GM18526 (cell line): ENCODE results near the gene TNXB.

Experiments
- POLR2A ChIP-seq: IDR thresholded peaks from 3 replicates; pipeline ENCODE4 v1.6.1; 2011; ENCODE audit not compliant: insufficient read length; ENCODE audit errors: extremely low read depth

Gene TNXB

DNA sequence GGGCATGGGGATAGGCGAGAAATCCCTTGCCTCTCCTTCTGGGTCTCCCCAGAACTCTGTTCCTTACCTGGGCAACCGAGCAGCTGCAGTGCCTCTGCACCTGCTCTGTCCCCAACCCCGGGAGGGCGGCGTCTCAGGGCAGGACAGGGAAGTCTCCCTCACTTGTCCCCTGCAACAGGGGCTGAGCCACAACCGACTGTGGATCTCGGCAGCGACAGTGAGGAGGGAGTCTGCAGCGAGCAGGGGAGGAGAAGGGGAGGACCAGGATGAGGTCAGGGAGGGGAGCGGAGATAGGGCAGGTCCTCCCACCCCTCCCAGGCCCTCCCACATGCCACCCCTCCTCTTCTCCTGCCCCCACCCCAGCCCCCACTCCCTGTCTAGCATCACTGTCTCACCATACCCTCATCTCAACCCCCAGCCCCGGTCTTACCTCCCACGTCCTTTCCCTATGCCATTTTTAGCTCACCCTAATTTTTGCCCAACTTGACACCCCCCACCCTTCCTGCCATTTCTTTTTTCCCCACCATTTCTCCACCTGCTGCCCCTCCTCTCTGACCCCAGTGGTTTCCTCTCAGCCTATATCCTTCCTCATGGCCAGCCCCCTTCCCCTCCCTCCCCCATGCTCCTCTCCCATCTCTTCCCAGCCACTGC lies at the start of gene TNXB:
TSS of gene TNXB (minus strand) at position 225 of the 651 bp plus-strand sequence. CDS start 11,140 bp downstream, outside the sequence.
- TF ChIP-seq POLR2A, result no peak

- TF ChIP-seq POLR2A, result no peak
Observed at GRCh38 chr6:32158052-32158451, 48.9 kb upstream of the TNXB start.

- no peak for TF ChIP-seq POLR2A
Observed at GRCh38 chr6:32156891-32157290, 47.8 kb upstream of the TNXB start.

DNA sequence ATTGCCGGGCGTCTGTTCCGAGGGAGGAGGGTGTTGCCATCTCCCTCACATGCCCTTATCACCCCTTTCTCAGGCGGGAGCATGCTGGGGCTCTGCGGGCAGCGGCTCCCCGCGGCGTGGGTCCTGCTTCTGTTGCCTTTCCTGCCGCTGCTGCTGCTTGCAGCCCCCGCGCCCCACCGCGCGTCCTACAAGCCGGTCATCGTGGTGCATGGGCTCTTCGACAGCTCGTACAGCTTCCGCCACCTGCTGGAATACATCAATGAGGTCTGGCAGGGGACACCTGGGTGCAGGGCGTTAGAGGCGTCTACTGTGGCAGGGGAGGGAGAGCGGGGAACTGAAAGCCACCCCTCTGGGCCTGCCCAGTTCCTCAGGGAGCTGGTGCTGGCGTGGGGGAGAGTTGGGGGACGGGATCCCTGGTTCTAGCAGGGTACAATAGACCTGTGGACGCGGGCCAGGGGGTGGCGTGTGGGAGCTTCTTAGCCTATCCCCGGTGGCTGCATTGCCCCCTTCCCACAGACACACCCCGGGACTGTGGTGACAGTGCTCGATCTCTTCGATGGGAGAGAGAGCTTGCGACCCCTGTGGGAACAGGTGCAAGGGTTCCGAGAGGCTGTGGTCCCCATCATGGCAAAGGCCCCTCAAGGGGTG lies 45.5 kb upstream of the TNXB start:
- TF ChIP-seq POLR2A, result no peak

DNA sequence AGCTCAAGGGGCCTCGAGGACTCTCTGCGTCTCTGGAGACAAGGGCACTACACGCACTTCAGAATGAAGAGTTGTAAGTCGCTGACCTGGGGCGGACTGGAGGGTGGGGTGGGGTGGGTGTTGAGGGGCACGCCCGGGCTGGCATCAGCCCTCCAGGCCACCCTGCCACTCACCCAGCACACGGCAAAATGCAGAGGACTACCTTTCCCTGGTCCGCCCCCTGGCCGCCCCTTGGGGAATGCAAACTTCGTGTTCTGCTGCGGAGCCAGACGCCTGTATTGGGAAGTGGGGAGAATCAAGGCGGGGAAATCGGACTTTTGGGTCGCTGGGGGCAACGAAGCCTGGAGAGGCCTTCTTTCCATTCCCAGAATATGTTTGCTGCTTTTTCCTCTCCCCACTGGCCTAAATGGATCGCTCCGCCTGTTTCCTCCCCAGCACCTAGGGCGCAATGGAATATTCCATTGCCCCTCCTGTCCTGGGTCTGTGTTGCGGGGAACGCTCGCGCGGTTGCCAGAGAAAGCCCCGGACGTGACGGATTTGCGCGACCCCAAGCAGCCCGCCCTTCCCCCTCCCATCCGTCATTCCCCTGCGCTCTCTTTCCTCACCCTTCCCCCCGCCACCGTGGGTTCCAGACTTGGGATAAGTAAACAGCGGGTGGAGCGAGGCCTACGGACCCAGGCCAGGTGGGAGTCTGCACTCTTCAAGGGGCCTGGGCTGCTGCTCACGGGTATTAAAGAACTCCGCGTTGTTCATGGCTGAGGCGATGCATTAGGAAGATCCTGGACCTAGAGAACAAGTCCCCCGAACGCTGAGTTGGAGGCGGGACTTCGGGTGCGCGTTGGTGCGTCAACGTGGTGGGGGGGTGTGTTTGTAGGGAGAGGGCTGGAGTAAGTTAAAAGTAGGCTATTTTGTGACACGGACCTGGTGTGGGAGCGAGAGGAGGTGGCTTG lies 44.7 kb upstream of the TNXB start, which contains the start of gene PPT2:
TSS of gene PPT2 (plus strand) at position 578 of the 950 bp plus-strand sequence. CDS start 454 bp downstream, outside the sequence.
- no peak for TF ChIP-seq POLR2A

- TF ChIP-seq POLR2A, result no peak
Observed at GRCh38 chr6:32152769-32153563, 43.8 kb upstream of the TNXB start.

DNA sequence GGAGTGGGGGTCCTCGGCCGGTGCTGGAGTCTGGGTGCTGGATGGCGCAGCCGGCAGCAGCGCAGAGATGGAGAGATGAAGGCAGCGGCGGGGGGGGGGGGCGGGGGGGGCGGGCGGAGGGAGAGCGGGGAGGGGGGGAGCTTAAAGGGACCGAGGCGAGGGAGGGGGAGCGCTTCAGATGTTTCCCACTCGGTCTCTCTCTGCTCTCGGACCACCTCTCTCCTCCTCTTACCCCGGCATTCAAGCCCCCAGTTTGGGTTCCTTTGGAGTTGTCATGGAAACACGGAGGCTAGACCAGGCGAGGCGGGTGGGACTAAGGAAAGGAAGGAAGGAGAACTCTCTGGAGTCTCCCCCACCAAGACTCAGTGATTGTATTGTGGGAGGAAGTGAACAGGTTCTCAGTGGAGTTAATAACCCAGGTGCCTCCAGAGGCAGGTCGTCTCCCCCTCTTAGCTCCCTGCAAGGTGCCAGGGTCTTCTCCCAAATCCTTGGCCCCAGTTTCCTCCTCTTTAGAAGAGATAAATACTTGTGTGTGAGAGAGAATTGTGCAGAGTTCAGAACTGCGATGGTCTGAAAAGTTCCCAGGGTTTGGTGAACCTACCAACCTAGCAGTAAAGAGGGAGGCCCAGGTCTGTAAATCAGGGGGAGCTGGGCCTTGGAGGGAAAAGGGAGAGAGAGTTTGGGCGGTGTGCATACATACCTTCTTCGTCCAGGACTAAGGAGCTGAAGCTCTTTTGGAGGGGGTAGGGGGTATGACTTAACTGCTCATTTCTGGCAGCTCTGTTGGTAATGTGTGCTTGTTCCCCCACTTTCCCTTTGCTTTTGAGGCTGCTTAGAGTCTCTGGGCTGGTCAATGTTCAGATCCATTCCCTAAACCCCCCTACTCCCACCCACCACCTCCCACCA lies 43.0 kb upstream of the TNXB start, which contains the start of gene PRRT1:
TSS of gene PRRT1 (minus strand) at position 77 of the 906 bp plus-strand sequence. CDS start 112 bp downstream, outside the sequence.
- TF ChIP-seq POLR2A, result no peak

- no peak for TF ChIP-seq POLR2A
Observed at GRCh38 chr6:32151181-32151862, 42.2 kb upstream of the TNXB start.

- TF ChIP-seq POLR2A, result no peak
Observed at GRCh38 chr6:32149932-32150870, 41.1 kb upstream of the TNXB start.

DNA sequence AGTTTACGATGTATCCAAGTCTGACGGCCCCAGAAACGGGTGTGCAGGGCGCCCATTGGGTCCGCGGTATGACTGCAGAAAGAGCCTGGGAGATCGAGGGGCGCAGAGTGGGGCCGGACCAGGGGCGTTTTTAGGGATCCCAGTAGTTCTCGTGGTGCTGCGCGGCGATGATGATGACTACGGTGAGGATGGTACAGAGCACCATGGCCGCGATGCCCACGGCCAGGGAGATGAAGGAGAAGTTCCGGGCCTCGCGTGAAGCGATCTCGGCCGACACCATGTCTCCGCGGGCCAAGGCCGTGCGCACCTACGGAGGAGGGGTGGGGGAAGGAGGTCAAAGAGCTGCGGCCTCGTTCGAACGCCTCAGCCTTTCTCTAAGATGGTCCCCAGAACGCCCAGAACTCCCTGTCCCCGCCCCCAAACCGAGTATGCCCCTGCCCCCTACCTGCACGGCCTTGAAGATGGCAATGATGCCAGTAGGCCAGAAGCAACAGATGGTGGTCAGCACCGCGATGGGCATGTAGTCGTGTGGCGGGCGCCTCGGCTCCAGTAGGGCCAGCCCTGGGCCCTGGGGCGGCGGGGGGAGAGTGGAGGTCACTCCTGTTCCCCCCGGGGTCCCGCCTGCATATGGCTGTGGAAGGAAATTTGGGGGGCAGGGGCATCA lies 40.1 kb upstream of the TNXB start:
- no peak for TF ChIP-seq POLR2A

DNA sequence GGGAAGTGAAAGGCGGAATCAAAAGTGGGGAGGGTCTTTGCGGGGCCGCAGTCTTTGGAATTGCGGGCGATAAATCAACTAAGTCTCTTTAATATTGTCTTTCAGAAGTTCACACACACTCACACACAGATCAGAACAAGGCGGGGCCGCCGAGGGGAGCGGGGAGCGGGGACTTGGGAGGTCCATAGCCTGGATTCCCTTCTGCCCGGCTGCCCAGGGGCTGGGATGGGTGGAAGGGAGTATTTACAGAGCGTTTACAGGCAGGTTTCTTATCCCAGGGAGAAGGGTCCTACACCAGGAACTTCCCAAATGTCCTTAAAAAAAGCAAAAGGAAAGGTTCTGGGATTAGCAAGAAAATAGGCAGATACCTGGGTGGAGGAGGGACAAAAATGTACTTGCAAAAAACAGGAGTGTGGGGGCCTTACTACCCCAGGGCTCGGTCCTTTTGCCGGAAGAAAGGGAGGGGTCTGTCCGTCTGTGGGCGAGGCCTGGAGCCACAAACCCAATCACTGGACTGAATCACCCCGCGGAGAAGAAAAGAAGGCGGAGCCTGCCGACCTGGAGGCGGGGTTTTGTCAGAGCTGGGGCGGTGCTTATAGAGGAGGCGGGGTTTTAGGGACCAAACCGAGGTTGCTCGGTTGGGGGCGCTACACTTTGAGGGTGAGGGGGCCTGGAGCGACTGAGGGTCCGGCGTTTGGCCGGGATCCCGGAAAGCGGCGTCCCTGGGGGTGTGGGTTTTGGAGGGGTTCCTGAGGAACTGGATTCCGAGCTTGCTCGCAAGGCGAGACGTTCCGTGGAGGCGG lies 39.4 kb upstream of the TNXB start:
- no peak for TF ChIP-seq POLR2A
